Glutamatergic neuron (in vitro differentiated cells): ENCODE measurements around the gene GNG7. TPM values are rescaled to one million over a fixed set of nuclear protein-coding genes. Genes with fewer than 3 reads are reported as not detected.

Experiments
- DNase-seq: peaks from one replicate; pipeline ENCODE4 v3.0.0; 2022
- H3K27ac Mint-ChIP-seq: one replicate; pipeline ENCODE4 v1.8.0; 2020; ENCODE audit warnings: mild to moderate bottlenecking, mixed read lengths, inconsistent platforms; ENCODE audit not compliant: unreplicated experiment
- H3K27me3 Mint-ChIP-seq: one replicate; pipeline ENCODE4 v1.8.0; 2020; ENCODE audit warnings: mild to moderate bottlenecking, moderate library complexity, mixed read lengths, inconsistent platforms; ENCODE audit not compliant: unreplicated experiment
- H3K36me3 Mint-ChIP-seq: one replicate; pipeline ENCODE4 v1.8.0; 2020; ENCODE audit warnings: mild to moderate bottlenecking, mixed read lengths, inconsistent platforms; ENCODE audit not compliant: unreplicated experiment
- H3K4me1 Mint-ChIP-seq: one replicate; pipeline ENCODE4 v1.8.0; 2020; ENCODE audit warnings: mild to moderate bottlenecking, low read depth, mixed read lengths, inconsistent platforms; ENCODE audit not compliant: unreplicated experiment
- H3K4me3 Mint-ChIP-seq: one replicate; pipeline ENCODE4 v1.8.0; 2020; ENCODE audit warnings: mild to moderate bottlenecking, mixed read lengths, inconsistent platforms; ENCODE audit not compliant: unreplicated experiment
- H3K9me3 Mint-ChIP-seq: one replicate; pipeline ENCODE4 v1.8.0; 2020; ENCODE audit warnings: mild to moderate bottlenecking, moderate library complexity, mixed read lengths, inconsistent platforms; ENCODE audit not compliant: unreplicated experiment
- total RNA-seq: library from RNA; stranded (reverse); fragmentation: NEBNext Ultra II Directional; extraction: Animal tissue kit (Norgen Biotek cat#: 25700); gene quantifications from one replicate; pipeline ENCODE4 v1.2.1, GENCODE V29; 2021; ENCODE audit not compliant: unreplicated experiment
- TF ChIP-seq, protein P1 (sequence below): fragments of 200-600 bp; sonication (generic); IDR thresholded peaks from one replicate; pipeline ENCODE4 v1.5.0; 2021; ENCODE audit not compliant: partially characterized antibody, unreplicated experiment

GNG7 gene
- total RNA-seq, 1 donor from 2014 or later = 8.0 TPM

DNA sequence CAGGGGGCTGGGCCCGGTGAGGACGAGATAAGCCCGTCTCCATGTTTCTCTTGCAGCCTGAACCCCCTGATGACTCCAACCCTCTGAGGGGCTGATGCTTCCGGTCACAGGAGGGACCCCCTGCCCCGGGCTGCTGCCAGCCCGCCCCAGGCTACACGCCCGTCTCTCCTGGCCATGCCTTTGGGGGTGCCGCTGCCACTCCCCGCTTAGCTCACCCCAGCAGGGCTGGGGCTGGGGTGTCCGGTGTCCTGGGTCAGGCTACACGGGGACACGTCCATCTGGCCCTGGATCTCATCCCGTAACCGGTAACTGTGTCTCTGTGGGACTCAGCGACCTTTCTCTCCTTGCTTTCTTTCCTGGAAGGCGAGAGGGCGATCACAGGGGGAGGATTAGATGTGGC, 185.8 kb downstream of the GNG7 start:
- TF ChIP-seq, protein P1, sequence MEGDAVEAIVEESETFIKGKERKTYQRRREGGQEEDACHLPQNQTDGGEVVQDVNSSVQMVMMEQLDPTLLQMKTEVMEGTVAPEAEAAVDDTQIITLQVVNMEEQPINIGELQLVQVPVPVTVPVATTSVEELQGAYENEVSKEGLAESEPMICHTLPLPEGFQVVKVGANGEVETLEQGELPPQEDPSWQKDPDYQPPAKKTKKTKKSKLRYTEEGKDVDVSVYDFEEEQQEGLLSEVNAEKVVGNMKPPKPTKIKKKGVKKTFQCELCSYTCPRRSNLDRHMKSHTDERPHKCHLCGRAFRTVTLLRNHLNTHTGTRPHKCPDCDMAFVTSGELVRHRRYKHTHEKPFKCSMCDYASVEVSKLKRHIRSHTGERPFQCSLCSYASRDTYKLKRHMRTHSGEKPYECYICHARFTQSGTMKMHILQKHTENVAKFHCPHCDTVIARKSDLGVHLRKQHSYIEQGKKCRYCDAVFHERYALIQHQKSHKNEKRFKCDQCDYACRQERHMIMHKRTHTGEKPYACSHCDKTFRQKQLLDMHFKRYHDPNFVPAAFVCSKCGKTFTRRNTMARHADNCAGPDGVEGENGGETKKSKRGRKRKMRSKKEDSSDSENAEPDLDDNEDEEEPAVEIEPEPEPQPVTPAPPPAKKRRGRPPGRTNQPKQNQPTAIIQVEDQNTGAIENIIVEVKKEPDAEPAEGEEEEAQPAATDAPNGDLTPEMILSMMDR = no peak
- Mint-ChIP-seq H3K27ac (no peak overlapping the region), H3K4me3 (no peak overlapping the region)

DNA sequence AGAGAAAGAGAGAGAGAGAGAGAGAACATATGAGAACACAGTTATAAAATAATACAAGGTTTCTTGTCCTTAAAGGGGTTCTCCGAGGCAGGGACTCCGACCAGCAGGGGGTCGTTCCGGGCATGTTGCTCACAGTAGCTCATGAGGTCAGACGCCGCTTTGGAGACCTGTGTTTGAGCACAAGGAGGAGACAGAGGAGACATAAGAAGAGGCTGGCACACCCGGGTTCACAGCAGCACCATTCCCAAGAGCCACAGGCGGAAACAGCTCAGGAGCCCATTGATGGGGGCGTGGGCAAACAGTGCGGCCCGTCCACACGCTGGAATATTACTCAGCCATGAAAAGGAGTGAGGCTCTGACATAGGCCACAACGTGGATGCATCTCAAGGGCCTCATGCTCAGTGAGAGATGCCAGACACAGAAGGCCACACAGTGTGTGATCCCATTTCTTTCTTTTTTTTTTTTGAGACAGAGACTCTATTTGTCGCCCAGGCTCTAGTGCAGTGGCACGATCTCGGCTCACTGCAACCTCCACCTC, 187.4 kb downstream of the GNG7 start:
- no peak for DNase-seq
- H3K36me3 Mint-ChIP-seq = peaks cover 5% of the 10 kb centered on the region
- no peak overlapping the region for H3K27ac Mint-ChIP-seq
- TF ChIP-seq, protein P1 = no peak
- peaks cover 2% of the 10 kb centered on the region for H3K27me3 Mint-ChIP-seq
- peaks cover 2% of the 10 kb centered on the region for H3K4me1 Mint-ChIP-seq
- H3K4me3 Mint-ChIP-seq = no peak overlapping the region
- H3K9me3 Mint-ChIP-seq = peaks cover 5% of the 10 kb centered on the region

More for the DNA sequence above, 185.8 kb downstream of the GNG7 start:
- DNase-seq = no peak
- Mint-ChIP-seq H3K9me3 (peaks cover 1% of the 10 kb centered on the region), H3K27me3 (no peaks in the 10 kb centered on the region), H3K4me1 (no peaks in the 10 kb centered on the region), H3K36me3 (peaks cover 5% of the 10 kb centered on the region)

DNA sequence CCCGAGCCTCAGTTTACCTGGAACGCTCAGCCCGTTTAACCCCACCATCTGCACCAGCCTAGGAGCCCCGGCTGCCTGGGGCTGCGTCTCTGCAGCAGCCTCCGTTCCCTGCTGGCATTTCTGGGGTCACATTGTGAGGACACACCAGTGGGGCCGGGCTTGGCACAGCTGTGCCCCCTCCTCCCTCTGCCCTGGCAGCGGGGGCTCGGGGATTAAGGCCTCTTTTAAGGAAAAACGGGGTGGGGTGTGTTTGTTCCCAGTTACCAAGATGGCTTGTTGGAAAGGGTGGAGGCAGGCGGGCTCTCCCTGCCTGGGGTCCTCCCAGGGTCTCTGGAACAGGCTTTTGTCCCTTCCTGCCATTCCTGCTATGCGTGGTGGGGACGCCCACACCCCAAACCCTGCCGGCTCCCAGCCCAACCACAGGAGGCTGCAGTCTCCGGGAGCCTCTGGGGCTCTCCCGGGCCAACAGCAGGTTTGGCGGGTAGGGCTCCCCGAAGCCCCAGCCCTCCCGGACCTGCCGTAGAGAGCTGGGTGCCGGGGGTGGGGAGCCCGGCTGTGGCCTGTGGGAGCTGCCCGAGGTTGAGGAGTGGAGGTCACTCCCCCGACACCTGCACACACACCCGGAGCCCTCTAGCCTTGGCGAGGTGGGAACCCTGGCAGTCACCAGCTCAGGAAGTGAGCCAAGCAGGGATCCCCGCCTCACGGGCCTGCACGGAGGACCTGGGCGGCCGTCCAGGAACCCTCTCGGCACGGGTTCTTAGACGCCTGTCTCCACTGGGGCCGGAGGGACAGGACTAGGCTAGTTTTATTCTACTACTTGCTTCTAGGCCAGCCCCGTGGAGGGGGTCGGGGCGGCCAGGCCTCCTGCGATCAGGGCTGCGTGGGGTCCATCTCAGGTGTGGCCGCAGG, 189.7 kb downstream of the GNG7 start:
- Mint-ChIP-seq H3K27ac (no peak overlapping the region), H3K9me3 (peaks cover 8% of the 10 kb centered on the region), H3K27me3 (peaks cover 5% of the 10 kb centered on the region), H3K4me3 (no peak overlapping the region), H3K4me1 (peaks cover 2% of the 10 kb centered on the region), H3K36me3 (peaks cover 5% of the 10 kb centered on the region)
- TF ChIP-seq, protein P1 = no peak
- no peak for DNase-seq

DNA sequence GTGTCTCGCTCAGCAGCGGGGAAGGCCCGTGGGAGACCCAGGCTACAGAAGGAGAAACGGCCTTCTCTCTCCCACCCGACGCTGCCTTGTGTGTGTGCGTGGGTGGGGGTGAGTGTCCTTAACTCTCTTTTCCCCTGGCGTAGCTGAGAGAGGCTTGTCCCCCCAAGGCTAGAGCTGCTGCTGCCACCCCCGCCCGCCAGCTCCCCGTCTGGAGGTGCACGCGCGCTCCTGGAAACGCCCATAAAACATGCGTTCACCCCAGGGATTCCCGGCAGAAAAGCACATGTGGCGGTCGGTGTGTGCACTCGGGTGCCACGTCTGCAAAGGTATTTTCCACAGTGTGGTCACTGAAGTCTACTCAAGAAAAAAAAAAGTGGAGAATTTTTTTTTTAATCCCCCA, 190.5 kb downstream of the GNG7 start:
- no peak overlapping the region for H3K4me3 Mint-ChIP-seq
- no peak overlapping the region for H3K27ac Mint-ChIP-seq
- peaks cover 8% of the 10 kb centered on the region for H3K27me3 Mint-ChIP-seq
- TF ChIP-seq, protein P1 = no peak
- DNase-seq = no peak
- H3K36me3 Mint-ChIP-seq = peaks cover 5% of the 10 kb centered on the region
- H3K4me1 Mint-ChIP-seq = peaks cover 4% of the 10 kb centered on the region
- peaks cover 11% of the 10 kb centered on the region for H3K9me3 Mint-ChIP-seq

DNA sequence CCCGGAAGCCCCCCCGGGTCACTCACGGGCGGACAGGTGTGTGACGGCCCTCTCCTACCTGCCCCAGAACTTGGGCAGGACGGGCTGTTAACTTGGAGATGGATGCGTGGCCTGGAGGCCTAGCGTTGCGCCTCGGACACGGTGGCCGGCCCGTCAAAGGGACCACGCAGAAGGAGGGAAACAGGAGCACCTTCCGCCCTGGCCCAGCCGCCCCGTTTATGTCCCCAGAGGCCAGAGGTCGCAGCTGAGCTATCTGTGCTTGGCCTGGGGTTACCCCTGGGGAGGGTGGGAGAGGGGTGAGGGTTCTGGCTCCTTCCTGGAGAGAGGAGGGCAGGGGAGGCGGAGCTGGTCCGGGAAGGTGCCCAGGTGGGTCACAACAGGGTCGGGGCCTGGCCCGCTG, 190.9 kb downstream of the GNG7 start:
- peaks cover 5% of the 10 kb centered on the region for H3K36me3 Mint-ChIP-seq
- H3K9me3 Mint-ChIP-seq = peaks cover 13% of the 10 kb centered on the region
- H3K27me3 Mint-ChIP-seq = peaks cover 8% of the 10 kb centered on the region
- DNase-seq = no peak
- TF ChIP-seq, protein P1 = no peak
- peaks cover 4% of the 10 kb centered on the region for H3K4me1 Mint-ChIP-seq
- no peak overlapping the region for H3K4me3 Mint-ChIP-seq
- no peak overlapping the region for H3K27ac Mint-ChIP-seq
